H1 (cell line): ENCODE measurements around the gene SLC44A1. TPM values are rescaled to one million over a fixed set of nuclear protein-coding genes. Genes with fewer than 3 reads are reported as not detected.

Experiments used
- BRCA1 ChIP-seq: IDR thresholded peaks from 2 replicates; pipeline ENCODE4 v1.6.1; 2012; ENCODE audit warnings: low read depth, low read length, improper control_type of control experiment
- CHD7 ChIP-seq: fragments of 300-600 bp; sonication (generic); IDR thresholded peaks from 2 replicates; pipeline ENCODE4 v1.7.1; 2012; ENCODE audit warnings: low read length, moderate library complexity, mild to moderate bottlenecking, inconsistent platforms; ENCODE audit not compliant: insufficient replicate concordance
- EP300 ChIP-seq, 2 experiments: IDR thresholded peaks; 1 replicate in 1 of 2; 2 replicates in 1 of 2; pipeline ENCODE4 v1.6.1; 2011 to 2012; ENCODE audit warnings: low read depth in 2 of 2, low read length in 2 of 2, mild to moderate bottlenecking in 2 of 2, borderline replicate concordance in 1 of 2, inconsistent platforms in 1 of 2, moderate library complexity in 1 of 2
- JUN ChIP-seq: IDR thresholded peaks from 2 replicates; pipeline ENCODE4 v1.6.1; 2011; ENCODE audit warnings: low read depth, mild to moderate bottlenecking, improper control_type of control experiment, low read length
- MAFK ChIP-seq: IDR thresholded peaks from 2 replicates; pipeline ENCODE4 v1.6.1; 2012; ENCODE audit warnings: low read depth, mild to moderate bottlenecking, improper control_type of control experiment, low read length
- RBBP5 ChIP-seq: IDR thresholded peaks from 2 replicates; pipeline ENCODE4 v1.7.1; 2012; ENCODE audit warnings: low read depth, mild to moderate bottlenecking, inconsistent platforms, low read length, moderate library complexity, borderline replicate concordance
- RFX5 ChIP-seq: IDR thresholded peaks from 2 replicates; pipeline ENCODE4 v1.6.1; 2011; ENCODE audit warnings: low read depth, low read length, improper control_type of control experiment, borderline replicate concordance
- RNF2 ChIP-seq: fragments of 200-900, 300-1000 bp; sonication (generic); IDR thresholded peaks from 2 replicates; pipeline ENCODE4 v1.7.1; 2016; ENCODE audit warnings: borderline replicate concordance, low read depth, mild to moderate bottlenecking, antibody characterized with exemption, low read length; ENCODE audit not compliant: poor library complexity, severe bottlenecking; ENCODE audit errors: missing control alignments
- polyA plus RNA-seq, 7 experiments: library from polyadenylated mRNA; depleted of rRNA in 3 of 7; stranded (reverse) in 5 of 7; unstranded in 2 of 7; fragments of >200 nt in 5 of 7; fragments of 200-250 nt in 2 of 7; gene quantifications; 1 replicate in 5 of 7; 2 replicates in 1 of 7; 4 replicates in 1 of 7; pipeline versions ENCODE4 v1.2.1 to v1.2.3, GENCODE V29; 2011 to 2013; ENCODE audit warnings: missing spikeins in 2 of 7, mixed read lengths in 2 of 7
- total RNA-seq: library from RNA; stranded (reverse); fragmentation: NEBNext Ultra II Directional; extraction: Animal tissue kit (Norgen Biotek cat#: 25700); gene quantifications from 2 replicates; pipeline ENCODE4 v1.2.1, GENCODE V29; 2021

SLC44A1 gene
- total and polyA plus RNA-seq, 2 of the 8 experiments (the other 6 are each of a cell fraction or from before 2014, with no cell fraction given), result 30.5 to 71.2 TPM

- TF ChIP-seq EP300 (IDR thresholded peaks at IDR 0.05; ENCODE audit: borderline replicate concordance in 1 of 2, low read depth in 2 of 2, low read length in 2 of 2) (no peak), MAFK (no peak), BRCA1 (no peak), CHD7 (no peak), JUN (no peak), RNF2 (no peak), RBBP5 (no peak), RFX5 (no peak)
These were observed 200.9 kb downstream of the SLC44A1 start (continued) for GRCh38 chr9:105445203-105445881.
